Measurements from ENCODE around the gene PRPF18.

GRCh38 chr10:13555884-13556510, 30.8 kb upstream of the PRPF18 start:
- TF ChIP-seq CTCF (IDR thresholded peaks at IDR 0.05), result no peak
- no peak for TF ChIP-seq POLR2A (IDR thresholded peaks at IDR 0.05)
